Measurements from ENCODE around the gene C4orf50. TPM values are rescaled to one million over a fixed set of nuclear protein-coding genes. Genes with fewer than 3 reads are reported as not detected.

Gene C4orf50
- total RNA-seq, 1 donor from 2014 or later: 0.05 TPM

DNA sequence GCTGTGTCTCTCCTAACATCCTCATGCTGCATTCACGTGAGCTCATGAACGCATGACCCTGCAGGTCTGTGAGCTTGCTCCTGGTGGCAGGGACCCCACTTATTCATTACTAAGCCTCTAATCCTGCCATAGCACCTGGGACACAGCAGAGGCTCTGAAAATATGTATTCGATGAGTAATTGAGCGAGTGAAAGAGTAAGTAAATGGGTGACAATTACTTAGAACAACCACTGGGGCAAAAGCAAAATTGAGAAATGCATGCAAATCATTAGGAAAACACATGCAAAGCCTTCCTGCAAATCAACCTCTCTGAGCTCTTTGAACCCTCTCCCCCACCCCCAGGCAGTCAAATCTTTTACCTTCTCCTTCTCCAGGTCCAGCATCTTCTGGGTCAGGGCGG is 23.6 kb upstream of the C4orf50 start:
- TF ChIP-seq, protein P1, sequence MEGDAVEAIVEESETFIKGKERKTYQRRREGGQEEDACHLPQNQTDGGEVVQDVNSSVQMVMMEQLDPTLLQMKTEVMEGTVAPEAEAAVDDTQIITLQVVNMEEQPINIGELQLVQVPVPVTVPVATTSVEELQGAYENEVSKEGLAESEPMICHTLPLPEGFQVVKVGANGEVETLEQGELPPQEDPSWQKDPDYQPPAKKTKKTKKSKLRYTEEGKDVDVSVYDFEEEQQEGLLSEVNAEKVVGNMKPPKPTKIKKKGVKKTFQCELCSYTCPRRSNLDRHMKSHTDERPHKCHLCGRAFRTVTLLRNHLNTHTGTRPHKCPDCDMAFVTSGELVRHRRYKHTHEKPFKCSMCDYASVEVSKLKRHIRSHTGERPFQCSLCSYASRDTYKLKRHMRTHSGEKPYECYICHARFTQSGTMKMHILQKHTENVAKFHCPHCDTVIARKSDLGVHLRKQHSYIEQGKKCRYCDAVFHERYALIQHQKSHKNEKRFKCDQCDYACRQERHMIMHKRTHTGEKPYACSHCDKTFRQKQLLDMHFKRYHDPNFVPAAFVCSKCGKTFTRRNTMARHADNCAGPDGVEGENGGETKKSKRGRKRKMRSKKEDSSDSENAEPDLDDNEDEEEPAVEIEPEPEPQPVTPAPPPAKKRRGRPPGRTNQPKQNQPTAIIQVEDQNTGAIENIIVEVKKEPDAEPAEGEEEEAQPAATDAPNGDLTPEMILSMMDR (IDR thresholded peaks at IDR 0.05; ENCODE audit: unreplicated experiment): peak; percentile 21
- Mint-ChIP-seq H3K36me3 (ENCODE audit: low read depth, unreplicated experiment) (no peaks in the 10 kb centered on the region), H3K4me1 (ENCODE audit: unreplicated experiment) (no peaks in the 10 kb centered on the region), H3K4me3 (ENCODE audit: unreplicated experiment) (no peak overlapping the region), H3K9me3 (ENCODE audit: unreplicated experiment) (no peaks in the 10 kb centered on the region), H3K27me3 (ENCODE audit: unreplicated experiment) (peaks cover 10% of the 10 kb centered on the region), H3K27ac (ENCODE audit: unreplicated experiment) (no peak overlapping the region)
- DNase-seq (ENCODE audit: low spot score): no peak

- Mint-ChIP-seq H3K27ac (ENCODE audit: unreplicated experiment) (no peak overlapping the region), H3K9me3 (ENCODE audit: unreplicated experiment) (no peaks in the 10 kb centered on the region), H3K4me1 (ENCODE audit: unreplicated experiment) (no peaks in the 10 kb centered on the region), H3K4me3 (ENCODE audit: unreplicated experiment) (no peak overlapping the region), H3K36me3 (ENCODE audit: low read depth, unreplicated experiment) (no peaks in the 10 kb centered on the region), H3K27me3 (ENCODE audit: unreplicated experiment) (peaks cover 12% of the 10 kb centered on the region)
- no peak for DNase-seq (ENCODE audit: low spot score)
- TF ChIP-seq, protein P1 (IDR thresholded peaks at IDR 0.05; ENCODE audit: unreplicated experiment): no peak
These were observed 20.5 kb upstream of the C4orf50 start for GRCh38 chr4:6038711-6039110.

GRCh38 chr4:6035786-6036185 is 17.6 kb upstream of the C4orf50 start:
- Mint-ChIP-seq H3K9me3 (ENCODE audit: unreplicated experiment) (no peaks in the 10 kb centered on the region), H3K4me3 (ENCODE audit: unreplicated experiment) (no peak overlapping the region)

GRCh38 chr4:6033381-6033780 is 15.2 kb upstream of the C4orf50 start:
- peaks cover 10% of the 10 kb centered on the region for H3K4me1 Mint-ChIP-seq (ENCODE audit: unreplicated experiment)
- no peaks in the 10 kb centered on the region for H3K36me3 Mint-ChIP-seq (ENCODE audit: low read depth, unreplicated experiment)
- peaks cover 15% of the 10 kb centered on the region for H3K27me3 Mint-ChIP-seq (ENCODE audit: unreplicated experiment)
- no peak for DNase-seq (ENCODE audit: low spot score)
- H3K9me3 Mint-ChIP-seq (ENCODE audit: unreplicated experiment): no peaks in the 10 kb centered on the region
- H3K27ac Mint-ChIP-seq (ENCODE audit: unreplicated experiment): no peak overlapping the region
- TF ChIP-seq, protein P1 (IDR thresholded peaks at IDR 0.05; ENCODE audit: unreplicated experiment): no peak
- H3K4me3 Mint-ChIP-seq (ENCODE audit: unreplicated experiment): no peak overlapping the region

More at GRCh38 chr4:6035786-6036185, 17.6 kb upstream of the C4orf50 start:
- H3K27me3 Mint-ChIP-seq (ENCODE audit: unreplicated experiment): peaks cover 14% of the 10 kb centered on the region
- H3K4me1 Mint-ChIP-seq (ENCODE audit: unreplicated experiment): no peaks in the 10 kb centered on the region
- DNase-seq (ENCODE audit: low spot score): no peak
- H3K36me3 Mint-ChIP-seq (ENCODE audit: low read depth, unreplicated experiment): no peaks in the 10 kb centered on the region
- H3K27ac Mint-ChIP-seq (ENCODE audit: unreplicated experiment): no peak overlapping the region
- TF ChIP-seq, protein P1 (IDR thresholded peaks at IDR 0.05; ENCODE audit: unreplicated experiment): no peak

GRCh38 chr4:6032249-6033244 is 14.3 kb upstream of the C4orf50 start:
- H3K27ac Mint-ChIP-seq (ENCODE audit: unreplicated experiment): no peak overlapping the region
- peaks cover 10% of the 10 kb centered on the region for H3K4me1 Mint-ChIP-seq (ENCODE audit: unreplicated experiment)
- no peak for DNase-seq (ENCODE audit: low spot score)
- H3K36me3 Mint-ChIP-seq (ENCODE audit: low read depth, unreplicated experiment): no peaks in the 10 kb centered on the region
- no peak overlapping the region for H3K4me3 Mint-ChIP-seq (ENCODE audit: unreplicated experiment)
- no peaks in the 10 kb centered on the region for H3K9me3 Mint-ChIP-seq (ENCODE audit: unreplicated experiment)
- TF ChIP-seq, protein P1 (IDR thresholded peaks at IDR 0.05; ENCODE audit: unreplicated experiment): peak; percentile 21
- H3K27me3 Mint-ChIP-seq (ENCODE audit: unreplicated experiment): peaks cover 17% of the 10 kb centered on the region
